T follicular helper cell (primary cell): Measurements from ENCODE around the gene GPC1.

ENCODE experiments used
- DNase-seq: peaks from one replicate; pipeline ENCODE4 v3.0.0-alpha.2; 2020; ENCODE audit warnings: low read depth

Gene GPC1

DNA sequence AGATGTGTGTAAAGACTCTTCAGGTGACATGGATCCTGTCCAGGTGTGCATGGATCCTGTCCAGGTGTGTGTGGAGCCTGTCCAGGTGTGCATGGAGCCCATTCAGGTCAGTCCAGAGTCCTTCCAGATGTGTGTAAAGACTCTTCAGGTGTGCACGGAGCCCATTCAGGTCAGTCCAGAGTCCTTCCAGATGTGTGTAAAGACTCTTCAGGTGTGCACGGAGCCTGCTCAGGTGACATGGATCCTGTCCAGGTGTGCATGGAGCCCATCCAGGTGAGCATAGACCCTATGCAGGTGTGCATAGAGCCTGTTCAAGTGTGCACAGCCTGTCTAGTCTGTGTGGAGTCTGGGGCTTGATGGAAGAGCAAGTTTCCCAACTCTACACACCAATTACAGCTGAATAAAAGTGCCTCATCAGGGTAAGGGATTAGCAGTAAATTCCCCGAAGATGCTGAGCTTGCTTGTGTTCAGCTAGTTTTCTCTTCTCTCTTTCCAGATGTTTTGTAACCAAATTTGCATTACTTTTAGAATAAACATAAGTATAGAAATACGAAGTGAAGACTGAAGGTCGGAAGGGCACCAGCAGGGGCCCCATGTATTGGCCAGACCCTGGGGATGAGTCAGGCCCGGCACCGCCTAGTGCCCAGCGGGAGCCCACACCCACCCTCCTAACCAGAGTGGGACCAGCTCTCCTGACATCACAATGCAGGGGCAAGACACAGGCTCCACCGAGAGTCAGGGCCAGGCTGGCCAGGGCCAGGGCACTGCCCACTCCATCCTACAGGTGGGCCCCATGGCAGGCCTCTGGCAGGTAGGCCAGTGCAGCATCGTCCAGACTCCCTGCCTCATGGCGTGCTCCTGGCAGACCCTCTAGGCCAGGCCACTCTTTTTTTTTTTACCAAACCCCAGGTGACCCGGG, 38.6 kb upstream of the GPC1 start:
- no peak for DNase-seq

DNA sequence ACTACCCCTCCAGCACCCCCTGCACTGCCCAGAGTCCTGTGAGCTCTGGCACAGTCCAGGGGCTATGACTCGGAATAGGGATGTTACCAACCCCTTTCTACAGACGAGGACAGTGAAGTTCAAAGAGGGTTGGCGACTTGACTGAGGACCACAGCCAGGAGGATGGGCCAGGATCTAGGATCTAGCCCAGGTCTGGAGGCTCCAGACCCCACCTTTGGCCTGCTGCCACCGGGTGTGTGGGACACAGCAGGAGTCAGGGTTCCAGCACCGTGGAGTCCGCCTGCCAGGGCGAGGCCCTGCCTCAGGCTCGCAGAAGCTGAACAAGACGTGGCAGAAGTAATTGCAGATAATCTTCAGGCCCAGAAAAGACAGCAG, 37.9 kb upstream of the GPC1 start:
- DNase-seq = no peak

DNA sequence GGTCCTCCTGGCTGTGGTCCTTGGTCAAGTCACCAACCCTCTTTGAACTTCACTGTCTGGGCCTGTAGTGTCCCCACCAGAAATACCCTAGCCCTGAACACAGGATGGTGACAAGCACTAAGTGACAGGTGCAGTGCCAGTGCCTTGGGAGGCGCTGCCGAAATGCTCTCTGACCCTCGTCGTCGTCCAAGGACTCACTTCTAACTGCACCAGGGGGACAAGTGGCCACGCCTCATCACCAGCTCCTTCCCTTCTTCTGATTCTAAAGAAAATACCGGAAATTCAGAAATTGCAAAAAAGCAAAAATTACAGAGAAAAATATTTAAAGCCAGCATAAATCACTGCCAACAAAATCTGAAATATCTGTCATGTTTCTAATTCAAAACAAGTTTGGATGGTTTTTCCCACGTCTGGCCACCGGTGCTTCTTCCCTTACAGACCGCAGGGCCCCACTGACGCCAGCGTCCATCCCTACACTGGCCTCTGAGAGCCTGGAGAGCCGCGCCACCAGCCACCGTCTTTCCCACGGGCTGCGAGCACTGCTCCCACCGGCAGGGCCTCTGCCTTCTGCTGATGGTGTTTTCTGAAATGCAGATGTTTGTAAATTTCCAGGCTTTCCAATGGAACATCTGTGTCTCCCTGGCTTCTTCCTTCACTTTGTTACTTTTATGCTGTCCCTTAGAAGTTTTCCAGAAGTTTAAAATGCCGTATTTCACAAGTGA, 37.4 kb upstream of the GPC1 start:
- DNase-seq = no peak

DNA sequence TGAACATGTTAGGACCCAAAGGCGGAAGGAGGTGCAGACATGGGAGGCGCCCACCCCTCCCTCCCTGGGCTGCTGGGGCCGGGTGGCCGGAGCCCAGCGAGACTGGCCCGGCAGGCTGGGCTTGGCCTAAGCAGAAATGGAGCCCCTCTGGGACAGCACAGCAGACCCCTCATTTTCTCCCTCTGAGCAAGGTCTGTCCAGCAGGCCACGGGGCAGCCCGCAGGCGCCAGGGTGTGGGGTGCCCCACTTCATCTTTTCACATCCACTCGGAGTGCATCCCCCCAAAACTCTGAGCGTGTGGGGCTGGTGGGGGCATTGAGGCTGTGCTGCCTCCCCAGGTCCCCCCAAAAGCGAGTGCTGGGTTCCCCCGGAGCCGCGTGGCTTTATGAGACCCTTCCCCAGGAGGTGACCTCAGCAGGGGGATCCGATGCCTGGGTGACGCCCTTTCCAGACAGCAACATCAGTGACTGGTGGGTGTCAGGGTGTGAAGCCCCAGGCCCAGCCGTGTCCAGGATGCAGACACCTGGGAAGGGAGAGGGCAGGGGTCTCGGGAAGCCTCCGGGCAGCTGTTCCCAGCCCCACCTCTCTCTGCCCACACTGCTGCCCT, 36.7 kb upstream of the GPC1 start:
- no peak for DNase-seq

DNA sequence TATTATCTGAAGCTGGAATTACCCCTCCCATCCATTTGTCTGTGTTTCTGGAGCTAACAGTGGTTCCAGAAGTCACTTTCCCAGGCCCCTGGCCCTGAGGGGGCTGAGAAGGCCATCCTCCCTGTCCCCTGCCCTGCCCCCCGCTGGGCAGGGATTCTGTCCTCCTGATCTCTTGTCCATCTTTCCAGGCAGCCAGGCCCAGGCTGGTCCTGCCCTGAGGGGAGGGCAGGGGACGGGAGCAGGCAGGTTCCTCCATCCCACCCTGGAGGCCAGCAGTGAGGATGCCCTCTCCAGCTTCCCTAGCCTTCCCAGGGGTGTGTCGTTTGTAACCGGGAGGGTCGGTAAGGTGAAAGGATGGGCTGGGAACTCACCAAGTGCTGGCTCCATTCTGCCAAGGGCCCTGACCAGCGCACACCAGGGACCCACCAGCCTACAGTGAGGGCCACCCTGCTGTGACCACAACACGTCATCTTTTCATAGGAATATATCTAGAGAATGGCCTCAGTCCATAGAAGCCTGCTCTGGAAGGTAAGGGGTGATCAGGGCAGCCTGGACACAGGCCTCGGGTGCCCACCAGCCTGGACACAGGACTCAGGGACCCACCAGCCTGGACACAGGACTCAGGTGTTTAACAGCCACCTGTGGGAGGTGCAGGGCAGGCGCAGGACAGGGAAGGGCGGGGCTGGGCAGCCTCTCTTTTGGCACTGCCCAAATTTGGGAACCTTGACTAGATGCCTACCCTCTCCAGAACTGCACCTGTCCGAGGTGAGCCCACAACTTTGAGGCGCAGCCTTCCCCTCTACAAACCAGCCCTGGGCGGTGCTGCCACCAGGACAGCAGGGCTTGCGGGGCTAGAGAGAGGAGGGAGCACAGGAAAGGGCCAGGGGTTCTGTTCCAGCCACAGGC, 35.8 kb upstream of the GPC1 start:
- DNase-seq = no peak

DNA sequence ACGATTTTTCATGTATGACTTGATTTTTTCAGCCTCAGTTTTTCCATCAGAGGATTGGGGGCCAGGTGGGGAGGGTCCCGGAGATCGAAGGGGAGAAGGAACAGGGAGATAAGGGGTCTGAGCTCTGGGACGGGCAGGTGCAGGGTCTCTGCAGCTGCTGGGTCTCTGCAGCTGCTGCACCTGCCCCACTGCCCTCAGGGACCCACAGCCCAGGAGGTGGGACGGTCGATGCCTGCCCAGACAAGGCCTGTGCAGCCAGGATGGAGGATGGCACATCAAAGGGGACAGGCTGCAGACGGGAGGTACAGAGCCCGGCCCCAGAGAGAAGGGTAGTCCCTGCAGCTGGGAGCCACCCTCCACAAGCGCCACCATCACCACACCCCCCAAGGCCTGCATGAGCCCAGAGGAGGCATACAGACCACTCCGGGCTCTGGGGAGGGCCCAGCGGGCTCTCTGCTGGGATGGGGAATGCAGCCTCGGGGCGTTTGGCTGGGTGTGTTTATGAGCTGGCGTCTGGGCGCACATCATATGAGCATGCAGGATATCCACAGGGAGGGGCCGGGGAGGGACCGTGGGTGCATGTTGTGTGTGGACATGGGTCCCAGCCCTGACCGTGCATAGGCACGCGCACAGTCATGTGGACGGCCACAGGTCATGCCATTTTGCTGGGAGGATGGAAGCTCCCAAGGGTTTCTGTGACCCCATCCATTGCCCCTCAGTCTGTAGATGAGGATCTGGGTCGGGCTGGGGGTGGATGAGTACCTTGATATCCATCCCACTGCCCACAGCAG, 34.9 kb upstream of the GPC1 start:
- DNase-seq = no peak

DNA sequence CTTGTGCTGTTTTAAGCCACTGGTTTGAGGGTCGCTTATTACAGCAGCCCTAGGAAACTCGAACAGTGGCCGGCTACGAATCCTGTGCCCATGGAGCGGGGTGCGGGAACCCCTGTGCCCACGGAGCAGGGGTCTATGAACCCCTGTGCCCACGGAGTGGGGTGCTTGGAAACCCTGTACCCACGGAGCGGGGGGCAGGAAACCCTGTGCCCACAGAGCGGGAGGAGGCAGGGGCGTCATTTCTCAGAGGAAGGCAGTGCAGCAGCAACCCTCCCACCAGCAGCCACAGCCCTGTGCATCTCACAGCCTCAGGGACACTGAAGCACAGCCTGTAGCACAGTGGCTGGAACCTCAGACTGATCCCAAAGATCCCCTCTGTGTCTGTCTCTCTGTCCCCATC, 34.2 kb upstream of the GPC1 start:
- no peak for DNase-seq

DNA sequence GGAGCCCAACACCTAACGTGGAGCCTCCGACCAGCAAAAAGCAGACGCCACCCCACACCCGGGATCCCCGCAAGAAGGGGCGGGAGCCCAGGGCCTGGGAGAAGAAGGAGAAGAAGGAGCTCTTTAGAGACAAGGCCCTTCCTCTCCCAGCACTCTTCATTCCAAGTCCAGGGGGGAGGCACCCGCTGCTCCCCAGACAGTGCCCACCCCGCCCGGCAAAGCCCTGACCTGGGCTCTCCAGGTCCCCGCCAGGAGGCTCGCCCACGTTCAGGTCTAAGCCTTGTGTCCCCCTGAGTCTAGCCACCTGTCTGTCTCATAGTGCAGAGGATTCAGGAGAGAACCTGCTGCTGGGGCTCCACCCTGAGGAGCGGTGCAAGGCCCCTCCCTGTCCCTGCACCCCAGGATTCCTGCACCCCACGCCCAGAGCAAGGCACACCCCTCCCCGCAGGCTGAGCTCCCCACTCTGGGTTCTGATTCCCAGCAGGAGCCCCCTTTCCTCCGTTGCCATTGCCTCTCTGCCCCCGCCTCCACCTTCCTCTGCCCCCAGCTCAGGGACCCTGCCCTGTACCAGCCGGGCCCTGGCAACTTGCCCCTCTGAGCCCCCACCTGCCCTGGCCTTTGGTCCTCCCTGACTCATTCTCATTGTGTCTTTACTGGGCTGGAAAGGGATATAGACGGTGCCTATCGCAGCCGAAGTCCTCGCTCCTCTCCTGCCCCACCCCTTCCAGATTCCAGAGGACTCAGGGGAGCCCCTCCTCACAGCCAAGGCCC, 33.5 kb upstream of the GPC1 start:
- no peak for DNase-seq

DNA sequence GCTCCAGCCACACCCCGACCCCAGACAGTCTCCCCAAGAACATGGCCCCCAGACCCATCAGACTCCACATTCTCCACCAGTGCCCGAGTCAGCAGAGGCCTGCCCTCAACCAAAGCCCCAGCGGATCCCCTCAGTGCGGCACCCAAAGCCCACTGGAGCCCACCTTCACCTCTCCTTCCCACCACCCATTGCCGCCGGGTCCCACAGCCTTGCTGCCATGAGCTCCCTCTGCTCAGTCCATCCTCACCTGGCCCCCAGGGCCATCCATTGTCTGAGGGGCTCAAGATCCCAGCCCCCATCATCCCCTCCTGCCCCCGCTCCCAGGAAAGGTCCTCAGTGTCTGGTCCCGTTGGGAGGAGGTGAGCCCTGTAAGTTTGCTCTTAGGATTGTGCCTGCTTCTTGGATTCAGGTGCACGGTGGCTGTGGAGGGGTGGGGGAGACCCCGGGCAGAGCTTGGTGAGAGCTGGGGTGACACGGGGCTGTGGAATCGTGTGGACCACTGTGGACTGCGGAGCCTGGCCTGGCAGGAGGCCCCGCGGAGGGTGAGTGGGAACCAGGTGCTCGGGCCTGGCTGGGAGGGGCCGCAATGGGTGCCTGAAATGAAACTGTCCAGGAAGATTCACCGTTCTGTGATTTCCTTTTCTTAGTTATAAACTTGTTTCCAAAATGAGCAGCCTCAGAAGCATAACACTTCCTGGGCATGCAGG, 32.7 kb upstream of the GPC1 start:
- DNase-seq = no peak

DNA sequence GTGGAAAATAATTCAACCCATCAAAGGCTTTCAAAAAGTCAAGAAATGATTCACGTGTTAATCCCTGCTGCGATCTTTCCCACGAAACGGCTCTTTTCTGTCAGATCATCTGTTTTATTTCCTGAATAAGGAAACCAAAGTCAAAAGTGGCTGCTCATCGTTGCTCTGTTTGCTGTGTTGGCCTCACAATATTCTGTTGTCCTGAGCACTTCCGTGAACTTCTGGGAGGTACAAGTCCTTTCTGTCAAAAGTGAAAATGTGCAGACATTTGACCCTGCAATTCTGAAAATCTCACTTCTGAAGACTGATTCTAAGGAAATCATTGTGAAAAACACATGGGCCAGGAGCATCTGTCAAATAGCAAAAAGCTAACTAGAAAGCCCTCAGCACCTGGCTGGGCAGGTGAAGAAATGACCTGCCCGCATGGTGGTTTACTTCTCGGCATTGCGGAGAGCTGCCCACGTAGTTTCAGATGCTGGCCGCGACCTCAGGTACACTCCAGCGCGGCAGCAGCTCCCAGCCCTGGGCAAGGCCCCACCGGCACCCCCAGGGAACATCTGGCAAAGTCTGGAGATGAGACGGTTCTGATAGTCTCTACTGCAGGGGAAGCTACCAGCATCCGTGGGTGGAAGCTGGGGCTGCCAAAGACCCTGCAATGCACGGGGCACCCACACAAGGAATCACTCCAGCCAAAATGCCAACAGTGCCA, 31.9 kb upstream of the GPC1 start:
- DNase-seq = no peak

DNA sequence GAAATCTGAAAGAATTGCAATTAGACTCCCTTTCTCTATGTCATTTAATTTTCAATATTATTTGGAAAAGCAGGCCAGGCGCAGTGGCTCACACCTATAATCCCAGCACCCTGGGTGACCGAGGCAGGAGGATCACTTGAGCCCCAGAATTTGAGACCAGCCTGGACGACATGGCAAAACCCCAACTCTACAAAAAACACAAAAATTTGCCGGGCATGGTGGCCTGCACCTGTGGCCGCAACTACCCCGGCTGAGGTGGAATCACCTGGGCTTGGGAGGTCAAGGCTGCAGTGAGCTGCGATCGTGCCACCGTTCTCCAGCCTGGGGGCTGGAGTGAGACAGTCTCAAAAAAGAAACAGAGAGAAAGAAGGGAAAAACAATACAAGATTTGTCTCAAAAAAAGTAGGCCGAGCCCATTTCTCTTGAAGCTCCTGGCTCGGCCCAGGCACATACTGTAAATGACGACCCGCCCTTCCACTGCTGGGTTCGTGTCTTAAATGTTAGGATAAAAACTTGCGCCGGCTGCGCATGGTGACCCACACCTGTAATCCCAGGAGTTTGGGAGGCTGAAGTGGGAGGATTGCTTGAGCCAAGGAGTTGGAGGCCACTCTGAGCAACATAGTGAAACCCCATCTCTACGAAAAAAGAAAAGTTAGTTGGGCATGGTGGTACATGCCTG, 31.1 kb upstream of the GPC1 start:
- no peak for DNase-seq

DNA sequence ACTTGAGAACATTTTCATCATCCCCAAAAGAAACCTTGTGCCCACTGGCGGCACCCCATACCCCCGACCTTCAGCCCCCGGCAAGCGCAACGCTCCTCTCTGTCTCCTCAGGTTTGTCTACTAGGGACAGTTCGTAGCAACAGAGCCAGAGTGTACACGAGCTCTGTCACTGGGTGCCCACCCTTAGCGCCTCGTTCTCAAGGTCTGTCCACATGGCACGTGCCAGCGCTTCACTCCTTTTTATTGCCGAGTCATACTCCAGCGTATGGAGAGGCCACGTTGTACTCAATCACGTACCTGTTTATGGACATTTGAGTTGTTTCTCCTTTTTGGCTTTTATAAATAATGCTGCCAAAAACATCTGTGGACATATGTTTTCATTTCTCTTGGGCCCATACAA, 30.3 kb upstream of the GPC1 start:
- no peak for DNase-seq

DNA sequence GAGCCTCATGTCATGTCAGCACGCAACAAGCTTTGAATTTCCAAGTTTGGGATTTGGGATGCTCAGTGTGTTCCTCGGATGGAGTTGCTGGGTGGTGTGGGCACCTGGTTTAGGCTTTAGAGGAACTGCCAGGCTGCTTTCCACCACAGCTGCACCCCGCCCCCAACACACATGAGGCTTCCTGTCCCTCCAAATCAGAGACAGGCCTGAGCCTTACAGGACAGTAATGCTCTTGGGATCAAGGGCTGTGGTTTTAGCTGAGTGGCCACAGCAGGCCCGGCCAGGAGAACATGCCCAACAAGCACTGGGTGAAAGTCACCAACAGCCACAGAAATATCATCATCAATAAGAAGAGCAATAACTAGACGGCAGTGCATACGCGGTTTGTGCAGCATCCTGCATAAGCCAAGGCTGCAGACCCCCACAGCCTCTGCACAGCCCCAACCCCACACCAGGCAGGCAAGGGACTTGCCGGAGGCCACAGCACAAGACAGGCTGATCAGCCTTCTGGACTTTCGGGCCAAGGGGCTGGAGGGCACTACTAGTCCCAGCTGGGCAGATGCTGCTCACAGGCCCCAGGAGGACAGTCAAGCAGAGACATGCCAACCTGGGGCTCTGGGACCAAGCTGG, 29.7 kb upstream of the GPC1 start:
- no peak for DNase-seq

DNA sequence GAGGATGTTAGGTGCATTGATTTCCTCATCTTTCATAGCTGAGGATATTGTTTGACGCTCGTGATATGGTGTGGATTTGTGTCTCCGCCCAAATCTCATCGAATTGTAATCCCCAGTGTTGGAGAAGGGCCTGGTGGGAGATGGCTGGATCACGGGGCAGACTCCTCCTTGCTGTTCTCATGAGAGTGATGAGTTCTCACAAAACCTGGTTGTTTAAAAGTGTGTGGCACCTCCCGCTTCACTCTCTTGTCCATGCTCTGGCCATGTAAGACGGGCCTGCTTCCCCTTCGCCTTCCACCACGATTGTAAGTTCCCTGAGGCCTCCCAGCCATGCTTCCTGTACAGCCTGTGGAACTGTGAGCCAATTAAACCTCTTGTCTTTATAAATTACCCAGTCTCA, 28.4 kb upstream of the GPC1 start:
- DNase-seq = no peak

DNA sequence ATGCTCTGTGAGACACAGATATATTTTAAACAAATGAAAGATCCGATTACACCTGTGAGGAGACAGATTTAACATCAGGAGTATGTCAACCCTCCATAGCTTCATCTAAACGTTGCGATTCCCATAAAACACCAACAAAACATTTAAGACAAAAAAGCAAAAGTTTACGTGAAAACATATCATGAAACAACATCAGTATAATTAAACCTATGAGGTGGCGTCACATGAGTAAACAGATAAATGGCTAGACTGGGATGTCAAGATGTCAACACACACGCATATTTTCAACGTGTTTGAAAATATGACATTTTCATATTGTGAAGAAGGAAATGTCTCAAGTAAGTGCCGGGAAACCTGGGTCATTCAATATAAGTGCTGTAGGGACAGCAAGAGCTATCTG, 25.5 kb upstream of the GPC1 start:
- DNase-seq = no peak

DNA sequence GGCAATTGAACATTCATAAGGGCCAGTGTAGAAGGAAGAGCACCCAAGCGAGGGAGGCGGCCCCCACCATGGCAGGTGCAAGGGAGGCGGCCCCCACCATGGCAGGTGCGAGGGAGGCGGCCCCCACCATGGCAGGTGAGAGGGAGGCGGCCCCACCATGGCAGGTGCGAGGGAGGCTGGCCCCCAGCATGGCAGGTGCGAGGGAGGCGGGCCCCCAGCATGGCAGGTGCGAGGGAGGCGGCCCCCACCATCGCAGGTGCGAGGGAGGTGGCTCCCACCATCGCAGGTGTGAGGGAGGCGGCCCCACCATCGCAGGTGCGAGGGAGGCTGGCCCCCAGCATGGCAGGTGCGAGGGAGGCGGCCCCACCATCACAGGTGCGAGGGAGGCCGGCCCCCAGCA, 24.7 kb upstream of the GPC1 start:
- no peak for DNase-seq

DNA sequence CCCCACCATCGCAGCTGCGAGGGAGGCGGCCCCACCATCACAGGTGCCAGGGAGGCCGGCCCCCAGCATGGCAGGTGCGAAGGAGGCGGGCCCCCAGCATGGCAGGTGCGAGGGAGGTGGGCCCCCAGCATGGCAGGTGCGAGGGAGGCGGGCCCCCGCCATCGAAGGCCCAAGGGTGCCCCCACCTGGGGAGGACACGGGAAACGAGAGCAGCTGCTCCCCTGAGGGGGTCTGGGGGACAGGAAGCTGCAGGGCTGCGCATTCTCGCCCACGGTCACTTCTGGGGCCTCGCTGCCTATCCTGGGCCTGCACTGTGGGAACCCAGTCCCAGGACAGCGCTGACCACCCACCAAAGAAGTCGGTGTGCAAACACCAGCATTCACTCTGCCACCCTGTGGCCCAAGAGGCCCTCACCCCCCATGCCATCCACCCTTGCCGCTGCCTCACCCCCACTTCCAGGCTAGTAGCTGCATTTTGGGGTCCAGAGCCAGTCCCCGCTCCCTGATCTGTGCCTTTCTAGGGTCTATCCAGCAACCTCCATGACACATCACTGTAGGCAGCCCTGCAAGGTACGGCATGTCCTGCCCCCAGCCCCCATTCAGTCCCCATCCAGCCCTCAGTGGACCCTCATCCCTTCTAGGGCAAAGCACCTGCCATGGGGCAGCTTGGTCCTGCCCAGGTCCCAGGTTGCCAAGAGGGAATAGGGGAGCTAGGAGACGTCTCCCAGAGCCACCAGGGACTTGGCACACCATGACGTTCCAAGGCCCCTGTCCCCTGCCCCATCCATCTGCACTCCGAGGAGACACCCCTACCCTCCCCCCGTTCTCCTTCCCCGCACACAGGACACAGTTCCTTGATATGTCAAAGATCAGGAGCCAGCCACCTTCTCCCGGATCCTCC, 24.0 kb upstream of the GPC1 start:
- DNase-seq = no peak
